IMR-90 (cell line): ENCODE data around the gene SMO. TPM values are rescaled to one million over a fixed set of nuclear protein-coding genes. Genes with fewer than 3 reads are reported as not detected.

Experiments
- ATAC-seq: fragments of 200-7000 bp; cut with Tn5 transposase; 2 replicates; pipeline ENCODE4 v1.9.1; 2020; ENCODE audit warnings: low read depth, mild to moderate bottlenecking, moderate library complexity
- BruUV-seq: library from RNA; stranded (reverse); fragments of 400-500 nt; replicated peaks from 2 replicates; lab custom pipeline; 2021; lab: Mats Ljungman, UMichigan
- CTCF ChIA-PET: fragments of 300-600 bp; formaldehyde crosslinking; extraction: SDS; loops from one replicate; lab custom pipeline; 2021; ENCODE audit warnings: antibody characterized with exemption; lab: Yijun Ruan, JAX
- POLR2A ChIA-PET: fragments of 300-600 bp; sonication (Branson Sonifier 250); formaldehyde crosslinking; loops from one replicate; lab custom pipeline; 2022; ENCODE audit warnings: antibody characterized with exemption; ENCODE audit not compliant: unreplicated experiment; lab: Charles Lee
- DNase-seq: peaks from one replicate; pipeline ENCODE4 v3.0.0; 2013
- H2AFZ ChIP-seq: replicated peaks from 2 replicates; pipeline ENCODE3; 2013; ENCODE audit warnings: low read length, mild to moderate bottlenecking; ENCODE audit not compliant: poor library complexity
- H2AK5ac ChIP-seq: 2 replicates; pipeline ENCODE4 v1.6.1; 2013; ENCODE audit warnings: low read depth, low read length, inconsistent platforms
- H2AK9ac ChIP-seq: replicated peaks from 2 replicates; pipeline ENCODE3; 2013; ENCODE audit warnings: mild to moderate bottlenecking, low read depth, low read length, moderate library complexity; ENCODE audit not compliant: poor library complexity
- H2BK120ac ChIP-seq: 2 replicates; pipeline ENCODE4 v1.6.1; 2013; ENCODE audit warnings: low read depth, low read length, inconsistent platforms
- H2BK15ac ChIP-seq: 3 replicates; pipeline ENCODE4 v1.6.1; 2013; ENCODE audit warnings: low read depth, low read length, inconsistent platforms
- H2BK20ac ChIP-seq: 2 replicates; pipeline ENCODE4 v1.6.1; 2013; ENCODE audit warnings: low read depth, mild to moderate bottlenecking, inconsistent platforms, low read length, moderate library complexity
- H2BK5ac ChIP-seq: 2 replicates; pipeline ENCODE4 v1.6.1; 2013; ENCODE audit warnings: mild to moderate bottlenecking, low read depth, low read length, inconsistent platforms; ENCODE audit not compliant: poor library complexity, severe bottlenecking
- H3K14ac ChIP-seq: replicated peaks from 2 replicates; pipeline ENCODE4 v1.6.1; 2013; ENCODE audit warnings: low read depth, low read length, inconsistent platforms
- H3K18ac ChIP-seq: 2 replicates; pipeline ENCODE4 v1.6.1; 2013; ENCODE audit warnings: low read depth, low read length, control low read depth
- H3K23ac ChIP-seq: 2 replicates; pipeline ENCODE4 v1.6.1; 2013; ENCODE audit warnings: low read depth, low read length, inconsistent platforms
- H3K27ac ChIP-seq: 2 replicates; pipeline ENCODE4 v1.5.1; 2013; ENCODE audit warnings: mild to moderate bottlenecking, control low read depth, low read length; ENCODE audit not compliant: insufficient read depth
- H3K27me3 ChIP-seq: 2 replicates; pipeline ENCODE4 v1.6.1; 2013; ENCODE audit warnings: low read length; ENCODE audit not compliant: control insufficient read depth, insufficient read depth
- H3K36me3 ChIP-seq: 2 replicates; pipeline ENCODE4 v1.6.1; 2013; ENCODE audit warnings: low read length, mixed read lengths; ENCODE audit not compliant: control insufficient read depth, insufficient read depth
- H3K4ac ChIP-seq: 2 replicates; pipeline ENCODE4 v1.6.1; 2013; ENCODE audit warnings: low read depth, low read length, inconsistent platforms
- H3K4me1 ChIP-seq: 2 replicates; pipeline ENCODE4 v1.6.1; 2013; ENCODE audit warnings: low read length, mixed read lengths; ENCODE audit not compliant: control insufficient read depth, insufficient read depth
- H3K4me2 ChIP-seq: 2 replicates; pipeline ENCODE4 v1.6.1; 2013; ENCODE audit warnings: low read depth, mild to moderate bottlenecking, control low read depth, low read length, moderate library complexity
- H3K4me3 ChIP-seq: 2 replicates; pipeline ENCODE4 v1.5.1; 2013; ENCODE audit warnings: low read depth, mild to moderate bottlenecking, control low read depth, low read length, moderate library complexity; ENCODE audit not compliant: insufficient read depth
- H3K56ac ChIP-seq: 2 replicates; pipeline ENCODE4 v1.6.1; 2013; ENCODE audit warnings: low read length, inconsistent platforms; ENCODE audit not compliant: insufficient read depth; ENCODE audit errors: extremely low read depth
- H3K79me1 ChIP-seq, 2 experiments: 2 replicates each; pipeline ENCODE4 v1.6.1; 2013; ENCODE audit warnings: low read length in 2 of 2, inconsistent platforms in 1 of 2, low read depth in 1 of 2
- H3K9ac ChIP-seq: 2 replicates; pipeline ENCODE4 v1.6.1; 2013; ENCODE audit warnings: low read depth, low read length, control low read depth
- H3K9me1 ChIP-seq: 2 replicates; pipeline ENCODE4 v1.6.1; 2013; ENCODE audit warnings: low read length, inconsistent platforms; ENCODE audit not compliant: insufficient read depth
- H3K9me3 ChIP-seq: 2 replicates; pipeline ENCODE4 v1.6.1; 2013; ENCODE audit warnings: low read length; ENCODE audit not compliant: control insufficient read depth, insufficient read depth
- H4K20me1 ChIP-seq: 2 replicates; pipeline ENCODE4 v1.6.1; 2013; ENCODE audit warnings: low read length, inconsistent platforms; ENCODE audit not compliant: insufficient read depth
- H4K5ac ChIP-seq: 2 replicates; pipeline ENCODE4 v1.6.1; 2013; ENCODE audit warnings: mild to moderate bottlenecking, low read depth, low read length, control low read depth
- H4K8ac ChIP-seq, 2 experiments: 2 replicates each; pipeline ENCODE4 v1.6.1; 2013; ENCODE audit warnings: low read depth in 2 of 2, low read length in 2 of 2, control low read depth in 1 of 2, inconsistent platforms in 1 of 2
- H4K91ac ChIP-seq: 2 replicates; pipeline ENCODE4 v1.6.1; 2013; ENCODE audit warnings: low read depth, low read length, inconsistent platforms; ENCODE audit not compliant: insufficient read depth
- BHLHE40 ChIP-seq: fragments of 150-350 bp; IDR thresholded peaks from 2 replicates; pipeline ENCODE4 v1.6.1; 2016; ENCODE audit warnings: mild to moderate bottlenecking, low read depth, low read length
- CEBPB ChIP-seq: IDR thresholded peaks from 2 replicates; pipeline ENCODE4 v1.6.1; 2012; ENCODE audit warnings: low read depth, low read length, improper control_type of control experiment
- FOS ChIP-seq: fragments of 150-350 bp; IDR thresholded peaks from 2 replicates; pipeline ENCODE4 v1.6.1; 2016; ENCODE audit warnings: low read depth, low read length
- MAFK ChIP-seq: IDR thresholded peaks from 2 replicates; pipeline ENCODE4 v1.6.1; 2012; ENCODE audit warnings: low read depth, low read length, improper control_type of control experiment
- MAZ ChIP-seq: IDR thresholded peaks from 2 replicates; pipeline ENCODE4 v1.6.1; 2012; ENCODE audit warnings: low read depth, mild to moderate bottlenecking, low read length, improper control_type of control experiment, moderate library complexity, borderline replicate concordance
- MXI1 ChIP-seq: IDR thresholded peaks from 2 replicates; pipeline ENCODE4 v1.6.1; 2012; ENCODE audit warnings: low read depth, mild to moderate bottlenecking, low read length, moderate library complexity, borderline replicate concordance
- POLR2A ChIP-seq: IDR thresholded peaks from 2 replicates; pipeline ENCODE4 v1.6.1; 2012; ENCODE audit warnings: mild to moderate bottlenecking, low read depth, low read length
- RAD21 ChIP-seq: IDR thresholded peaks from 2 replicates; pipeline ENCODE4 v1.6.1; 2012; ENCODE audit warnings: low read length, improper control_type of control experiment
- RCOR1 ChIP-seq: IDR thresholded peaks from 2 replicates; pipeline ENCODE4 v1.6.1; 2012; ENCODE audit warnings: mild to moderate bottlenecking, low read length, improper control_type of control experiment; ENCODE audit not compliant: insufficient replicate concordance
- WGBS, 2 experiments: methylation state at CpG; one replicate each; pipeline versions ENCODE4 v1.1.5 to v1.1.7; 2013; ENCODE audit warnings: missing lambda C conversion rate in 2 of 2; ENCODE audit not compliant: insufficient read length in 1 of 2; ENCODE audit errors: extremely low coverage in 2 of 2; 5-methylcytosine and 5-hydroxymethylcytosine counted together
- dilution Hi-C: fragments of 300-500 bp; cut with HindIII; formaldehyde crosslinking; loops from one replicate; pipeline ENCODE4 v1.14.3; 2018; ENCODE audit warnings: low sequenced_read_pairs; ENCODE audit not compliant: unreplicated experiment
- in situ Hi-C: fragments of 300-500 bp; cut with MboI; formaldehyde crosslinking; loops from 3 replicates; pipeline ENCODE4 v1.14.3; 2019; ENCODE audit warnings: low sequenced_read_pairs, inconsistent platforms, mixed read lengths
- intact Hi-C: fragments of 100-400 bp; cut with micrococcal nuclease; formaldehyde crosslinking; loops from 2 replicates; pipeline ENCODE4 v1.10.0; 2022
- polyA plus RNA-seq, 3 experiments: library from polyadenylated mRNA; depleted of rRNA; stranded (reverse); fragments of >200 nt; gene quantifications; 2 replicates each; pipeline ENCODE4 v1.2.3, GENCODE V29; 2012; ENCODE audit warnings: low replicate concordance in 1 of 3
- total RNA-seq: library from RNA; depleted of rRNA; stranded (reverse); fragments of >200 nt; gene quantifications from 2 replicates; pipeline ENCODE4 v1.2.3, GENCODE V29; 2012
- TF ChIP-seq, protein P1 (sequence below): fragments of 150-350 bp; IDR thresholded peaks from 2 replicates; pipeline ENCODE4 v1.6.1; 2016; ENCODE audit warnings: low read depth, mild to moderate bottlenecking, low read length, moderate library complexity, borderline replicate concordance
- TF ChIP-seq, protein P2 (sequence below): fragments of 150-350 bp; IDR thresholded peaks from 2 replicates; pipeline ENCODE4 v1.6.1; 2017; ENCODE audit warnings: mild to moderate bottlenecking, antibody characterized with exemption, low read length, low read depth

SMO gene
- total and polyA plus RNA-seq, 2 of the 4 experiments (the other 2 are of a cell fraction), result 18.5 to 24.7 TPM

DNA sequence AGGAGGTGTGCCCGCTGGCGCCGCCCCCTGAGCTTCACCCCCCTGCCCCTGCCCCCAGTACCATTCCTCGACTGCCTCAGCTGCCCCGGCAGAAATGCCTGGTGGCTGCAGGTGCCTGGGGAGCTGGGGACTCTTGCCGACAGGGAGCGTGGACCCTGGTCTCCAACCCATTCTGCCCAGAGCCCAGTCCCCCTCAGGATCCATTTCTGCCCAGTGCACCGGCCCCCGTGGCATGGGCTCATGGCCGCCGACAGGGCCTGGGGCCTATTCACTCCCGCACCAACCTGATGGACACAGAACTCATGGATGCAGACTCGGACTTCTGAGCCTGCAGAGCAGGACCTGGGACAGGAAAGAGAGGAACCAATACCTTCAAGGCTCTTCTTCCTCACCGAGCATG is 23.7 kb downstream of the SMO start:
- no peak overlapping the region for H3K27ac ChIP-seq
- no peak overlapping the region for H3K23ac ChIP-seq
- H2BK5ac ChIP-seq, result no peak overlapping the region
- no peak overlapping the region for H3K14ac ChIP-seq
- no peaks in the 10 kb centered on the region for H3K27me3 ChIP-seq
- H3K4me3 ChIP-seq, result no peak overlapping the region
- dilution Hi-C loops (no loop called here), intact Hi-C loops (no loop called here), in situ Hi-C loops (loop anchor here (10.0 kb wide), 1 partner anchor 433 kb away; no protein-coding TSS in a partner anchor)
- BruUV-seq, result no TSS peak
- H3K36me3 ChIP-seq, result peaks cover 39% of the 10 kb centered on the region
- no peak overlapping the region for H4K91ac ChIP-seq
- H3K79me1 ChIP-seq, result no peaks in the 10 kb centered on the region
- H2BK20ac ChIP-seq, result no peak overlapping the region
- DNase-seq (no peak), ATAC-seq (no peak)
- H4K20me1 ChIP-seq, result no peaks in the 10 kb centered on the region
- CTCF ChIA-PET, result no interaction called here
- H3K4me1 ChIP-seq, result no peaks in the 10 kb centered on the region
- H3K9me3 ChIP-seq, result no peaks in the 10 kb centered on the region
- no peak overlapping the region for H2BK120ac ChIP-seq
- no peak overlapping the region for H2AK5ac ChIP-seq
- H3K18ac ChIP-seq, result no peak overlapping the region
- no peak overlapping the region for H2AK9ac ChIP-seq
- no peak overlapping the region for H2AFZ ChIP-seq
- no peak overlapping the region for H3K56ac ChIP-seq
- H3K4me2 ChIP-seq, result no peak overlapping the region
- H3K9me1 ChIP-seq, result no peaks in the 10 kb centered on the region
- TF ChIP-seq MAFK (no peak), RAD21 (no peak), BHLHE40 (no peak), FOS (no peak), MXI1 (no peak), MAZ (no peak), POLR2A (no peak), RCOR1 (no peak), CEBPB (no peak)
- TF ChIP-seq, protein P1, sequence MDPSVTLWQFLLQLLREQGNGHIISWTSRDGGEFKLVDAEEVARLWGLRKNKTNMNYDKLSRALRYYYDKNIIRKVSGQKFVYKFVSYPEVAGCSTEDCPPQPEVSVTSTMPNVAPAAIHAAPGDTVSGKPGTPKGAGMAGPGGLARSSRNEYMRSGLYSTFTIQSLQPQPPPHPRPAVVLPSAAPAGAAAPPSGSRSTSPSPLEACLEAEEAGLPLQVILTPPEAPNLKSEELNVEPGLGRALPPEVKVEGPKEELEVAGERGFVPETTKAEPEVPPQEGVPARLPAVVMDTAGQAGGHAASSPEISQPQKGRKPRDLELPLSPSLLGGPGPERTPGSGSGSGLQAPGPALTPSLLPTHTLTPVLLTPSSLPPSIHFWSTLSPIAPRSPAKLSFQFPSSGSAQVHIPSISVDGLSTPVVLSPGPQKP, result no peak
- TF ChIP-seq, protein P2, sequence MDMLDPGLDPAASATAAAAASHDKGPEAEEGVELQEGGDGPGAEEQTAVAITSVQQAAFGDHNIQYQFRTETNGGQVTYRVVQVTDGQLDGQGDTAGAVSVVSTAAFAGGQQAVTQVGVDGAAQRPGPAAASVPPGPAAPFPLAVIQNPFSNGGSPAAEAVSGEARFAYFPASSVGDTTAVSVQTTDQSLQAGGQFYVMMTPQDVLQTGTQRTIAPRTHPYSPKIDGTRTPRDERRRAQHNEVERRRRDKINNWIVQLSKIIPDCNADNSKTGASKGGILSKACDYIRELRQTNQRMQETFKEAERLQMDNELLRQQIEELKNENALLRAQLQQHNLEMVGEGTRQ, result no peak
- H3K4ac ChIP-seq, result no peak overlapping the region
- no CpG with 5 or more reads among the region's 14 CpGs for WGBS, 2 experiments
- H4K8ac ChIP-seq, result no peak overlapping the region
- POLR2A ChIA-PET, result no interaction called here
- H4K5ac ChIP-seq, result no peak overlapping the region
- H2BK15ac ChIP-seq, result no peak overlapping the region
- H3K9ac ChIP-seq, result no peak overlapping the region
